Measurements from ENCODE around the gene WRAP53.
A peak's percentile ranks its signal among the peaks of the same experiment; 100 is the strongest.

The WRAP53 gene

GRCh38 chr17:7709031-7709430 is 20.8 kb downstream of the WRAP53 start:
- DNase-seq (ENCODE audit: low read depth) = no peak

DNA sequence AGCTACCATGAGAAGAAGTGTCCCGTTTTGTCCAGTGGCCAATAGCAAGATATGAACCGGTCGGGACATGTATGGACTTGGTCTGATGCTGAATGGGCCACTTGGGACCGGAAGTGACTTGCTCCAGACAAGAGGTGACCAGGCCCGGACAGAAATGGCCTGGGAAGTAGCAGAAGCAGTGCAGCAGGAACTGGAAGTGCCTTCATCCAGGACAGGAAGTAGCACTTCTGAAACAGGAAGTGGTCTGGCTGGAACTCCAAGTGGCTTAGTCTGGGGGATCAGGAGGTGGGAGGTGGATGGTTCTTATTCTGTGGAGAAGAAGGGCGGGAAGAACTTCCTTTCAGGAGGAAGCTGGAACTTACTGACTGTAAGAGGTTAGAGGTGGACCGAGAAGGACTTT is 22.0 kb downstream of the WRAP53 start:
- DNase-seq (ENCODE audit: low read depth) = no peak

DNA sequence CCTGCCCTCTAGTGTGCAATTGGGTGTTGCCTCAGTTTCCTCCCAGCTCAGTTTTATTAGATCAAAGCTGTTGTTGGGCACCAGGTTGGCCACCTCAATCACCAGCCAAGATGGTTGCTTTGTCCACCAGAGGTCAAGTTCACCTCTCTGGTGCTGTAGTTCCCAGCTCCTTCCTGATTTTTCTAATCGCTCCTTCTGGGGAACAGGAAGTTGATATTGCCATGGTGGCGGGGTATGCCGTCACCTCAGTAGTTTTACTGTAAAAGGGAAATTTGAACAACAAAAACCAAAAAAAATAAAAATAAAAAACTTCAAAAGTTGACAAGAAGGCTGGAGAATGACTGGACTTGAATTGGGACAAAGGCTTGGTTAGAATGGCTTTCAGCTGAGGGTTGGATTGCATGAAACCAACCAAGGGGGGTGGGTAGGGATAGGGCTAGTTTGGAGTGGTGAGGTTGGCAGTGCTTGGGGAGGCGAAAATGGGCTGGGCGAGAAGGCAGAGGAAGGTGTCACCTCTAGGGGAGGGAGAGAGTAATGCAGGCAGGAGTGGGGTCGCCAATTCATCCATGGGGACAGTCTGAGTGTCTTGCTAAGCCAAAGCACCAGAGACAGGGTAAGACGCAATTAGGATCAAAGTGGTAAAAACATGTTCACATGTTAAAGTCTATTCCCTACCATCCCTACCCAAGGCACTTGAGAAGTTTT is 22.9 kb downstream of the WRAP53 start:
- no peak for DNase-seq (ENCODE audit: low read depth)

GRCh38 chr17:7712111-7712771 is 24.0 kb downstream of the WRAP53 start:
- DNase-seq (ENCODE audit: low read depth) = no peak

GRCh38 chr17:7713782-7714181 is 25.5 kb downstream of the WRAP53 start:
- no peak for DNase-seq (ENCODE audit: low read depth)

DNA sequence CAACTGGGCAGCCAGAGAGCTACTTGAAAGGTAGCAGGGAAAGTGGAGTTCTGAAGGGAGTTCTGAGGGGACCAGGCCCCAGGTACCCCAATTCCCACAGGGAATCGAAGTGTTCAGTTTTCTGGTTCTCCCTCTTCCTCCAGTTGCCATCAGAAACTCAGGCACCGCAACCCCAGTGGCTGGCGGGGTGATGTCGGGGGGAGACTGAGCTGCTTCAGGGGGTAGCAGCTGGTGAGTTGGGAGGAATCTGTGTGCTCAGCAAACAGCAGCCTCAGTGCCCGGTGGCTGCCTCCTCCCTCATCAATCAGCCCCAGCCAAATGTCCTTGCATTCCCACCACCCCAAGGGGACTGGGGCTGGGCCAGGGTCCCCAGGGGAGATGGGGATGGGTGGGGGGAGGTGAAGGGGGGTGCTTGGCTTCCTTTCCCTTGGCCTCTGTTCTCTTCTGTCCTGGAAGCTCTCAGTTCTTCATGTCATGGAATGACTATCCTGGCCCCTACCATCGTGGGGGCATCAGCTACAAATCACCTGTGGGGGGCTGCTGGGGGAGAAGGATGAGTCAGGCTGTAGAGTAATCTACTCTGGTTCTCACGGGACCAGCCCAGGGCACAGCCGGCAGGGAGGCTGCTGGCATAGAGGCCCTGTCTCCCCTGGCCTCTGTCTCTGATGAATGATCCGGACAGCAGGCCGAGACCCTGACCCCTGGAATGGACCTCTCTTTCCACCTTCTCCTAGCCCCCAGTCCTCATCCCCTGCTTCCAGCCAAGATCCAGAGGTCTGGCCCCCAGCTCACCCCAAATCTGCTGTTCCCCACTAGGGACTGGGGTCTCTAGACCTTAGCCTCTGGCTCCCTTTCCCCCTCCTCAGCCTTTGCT is 26.7 kb downstream of the WRAP53 start:
- no peak for DNase-seq (ENCODE audit: low read depth)

GRCh38 chr17:7715936-7716886 is 27.9 kb downstream of the WRAP53 start:
- DNase-seq (ENCODE audit: low read depth) = no peak

- DNase-seq (ENCODE audit: low read depth) = peak; percentile 40
Observed at GRCh38 chr17:7716901-7717755, 28.9 kb downstream of the WRAP53 start, which contains the start of gene DNAH2. Gene DNAH2 (plus strand): TSS chr17:7717744. CDS start chr17:7719735, 1,991 bp downstream.

DNA sequence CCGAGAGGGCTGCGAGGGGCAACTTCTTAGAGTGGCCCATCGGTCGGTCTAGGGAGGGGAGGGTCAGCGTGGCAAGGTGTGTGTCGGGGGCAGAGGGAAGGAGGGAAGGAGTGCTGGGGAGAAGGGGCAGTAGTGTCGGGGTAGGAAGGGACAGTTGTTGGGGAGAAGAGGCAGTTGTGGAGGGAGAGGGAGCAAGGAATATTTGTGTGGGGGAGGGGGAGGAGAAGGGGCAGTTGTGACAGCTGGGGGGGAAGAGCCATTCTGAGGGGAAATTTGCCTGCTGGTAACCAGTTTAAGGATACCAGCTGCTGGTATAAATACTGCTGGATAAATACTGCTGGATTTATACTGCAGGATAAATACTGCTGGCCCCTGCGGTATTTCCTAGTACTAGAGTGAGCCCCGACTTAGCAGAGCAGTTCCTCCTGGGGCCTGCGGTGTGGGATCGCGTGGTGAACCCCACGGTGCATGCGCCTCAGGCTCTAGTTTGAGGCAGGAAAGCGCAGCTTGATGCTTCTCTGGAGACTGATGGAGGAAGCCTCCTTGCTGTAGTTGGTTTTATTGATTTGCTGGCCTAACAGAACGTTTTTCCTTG is 29.6 kb downstream of the WRAP53 start:
- DNase-seq (ENCODE audit: low read depth) = peak; percentile 11

GRCh38 chr17:7719661-7720060 is 31.4 kb downstream of the WRAP53 start:
- no peak for DNase-seq (ENCODE audit: low read depth)

DNA sequence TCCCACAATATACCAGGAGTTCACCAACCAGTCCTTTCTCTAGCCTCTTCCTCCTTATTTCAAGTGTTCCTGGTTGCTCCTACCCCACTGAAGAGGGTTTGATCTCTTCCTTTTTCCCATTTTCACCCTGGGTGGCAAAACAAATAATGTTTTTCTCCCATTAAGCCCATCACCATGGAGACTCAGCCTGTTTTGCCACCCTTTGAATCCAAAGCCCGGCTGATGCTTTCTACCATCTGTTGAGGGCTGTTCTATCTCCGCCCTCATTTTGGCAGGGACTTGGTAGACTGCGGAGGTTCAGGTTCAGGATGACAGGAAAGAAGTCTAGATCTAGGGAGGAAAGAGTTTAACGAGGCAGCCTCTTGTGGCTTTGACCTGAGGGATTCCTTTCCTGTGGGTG is 31.8 kb downstream of the WRAP53 start:
- no peak for DNase-seq (ENCODE audit: low read depth)

GRCh38 chr17:7721612-7722011 is 33.3 kb downstream of the WRAP53 start:
- no peak for DNase-seq (ENCODE audit: low read depth)

GRCh38 chr17:7727886-7728285 is 39.6 kb downstream of the WRAP53 start:
- no peak for DNase-seq (ENCODE audit: low read depth)

DNA sequence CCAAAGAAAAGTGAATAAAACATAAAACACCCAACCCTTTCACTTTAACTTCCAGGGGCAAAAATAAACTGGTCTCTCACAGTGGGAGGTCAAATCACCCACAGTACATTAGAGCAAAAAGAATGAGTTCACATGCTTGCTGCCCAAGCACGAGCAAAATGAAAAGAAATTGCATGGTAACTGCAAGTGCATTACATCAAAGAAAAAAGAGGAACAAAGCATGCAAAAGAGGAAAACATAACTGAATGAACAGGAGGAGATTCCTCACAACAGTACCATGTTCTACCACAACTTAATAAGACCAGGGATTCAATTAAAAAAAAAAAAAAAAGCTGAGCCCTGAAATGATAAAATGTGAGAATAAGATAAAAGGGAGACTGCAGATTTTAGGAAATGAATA is 41.5 kb downstream of the WRAP53 start:
- no peak for DNase-seq (ENCODE audit: low read depth)

GRCh38 chr17:7732981-7733539 is 44.8 kb downstream of the WRAP53 start:
- no peak for DNase-seq (ENCODE audit: low read depth)

GRCh38 chr17:7737601-7738000 is 49.3 kb downstream of the WRAP53 start:
- DNase-seq (ENCODE audit: low read depth) = no peak

DNA sequence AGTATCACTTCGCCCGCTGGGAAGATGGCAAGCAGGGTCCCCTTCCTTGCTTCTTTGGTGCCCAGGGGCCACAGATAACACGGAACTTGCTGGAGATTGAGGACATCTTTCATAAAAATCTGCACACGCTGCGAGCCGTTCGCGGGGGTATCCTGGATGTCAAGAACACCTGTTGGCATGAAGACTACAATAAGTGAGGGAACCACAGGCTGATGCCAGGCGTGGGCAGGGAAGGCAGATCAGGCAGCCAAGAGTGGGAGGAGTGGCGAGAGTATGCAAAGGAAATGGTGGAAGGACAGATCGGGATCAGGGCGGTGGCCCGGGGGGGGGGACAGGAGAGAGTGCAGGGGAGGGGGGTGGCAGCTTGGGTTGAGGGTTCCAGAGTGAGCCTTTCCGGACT is 51.5 kb downstream of the WRAP53 start:
- DNase-seq (ENCODE audit: low read depth) = no peak

- DNase-seq (ENCODE audit: low read depth) = no peak
Observed at GRCh38 chr17:7740481-7741001, 52.3 kb downstream of the WRAP53 start.

DNA sequence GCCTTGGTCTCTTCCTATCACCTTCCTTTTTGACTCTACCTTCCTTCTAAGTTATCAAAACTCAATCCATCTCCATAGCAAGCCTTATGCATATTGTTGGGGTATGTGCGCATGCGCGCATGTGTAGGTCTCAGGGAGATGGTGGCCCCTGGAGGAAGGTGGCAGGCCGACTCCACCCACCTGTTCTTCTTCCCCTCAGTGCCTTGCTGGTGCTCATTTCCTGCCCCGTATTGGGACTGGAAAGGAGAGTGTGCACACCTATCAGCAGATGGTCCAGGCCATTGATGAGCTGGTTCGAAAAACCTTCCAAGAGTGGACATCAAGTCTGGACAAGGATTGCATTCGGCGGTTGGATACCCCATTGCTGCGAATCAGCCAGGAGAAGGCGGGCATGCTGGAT is 54.5 kb downstream of the WRAP53 start:
- no peak for DNase-seq (ENCODE audit: low read depth)

- no peak for DNase-seq (ENCODE audit: low read depth)
Observed at GRCh38 chr17:7744416-7744815, 56.1 kb downstream of the WRAP53 start.
